Skin epidermis (tissue), 12 donors: ENCODE results near the gene SMARCA2.
A peak's percentile ranks its signal among the peaks of the same experiment; 100 is the strongest.

ENCODE experiments used
- H3K27ac ChIP-seq, 21 experiments: fragments of 200-600 bp; sonication (generic) in 11 of 21; one replicate each; pipeline ENCODE4 v1.5.0; 2020; ENCODE audit warnings: mild to moderate bottlenecking in 3 of 21, inconsistent platforms in 2 of 21, moderate library complexity in 2 of 21
- H3K4me3 ChIP-seq, 7 experiments: fragments of 200-600 bp; sonication (generic) in 2 of 7; one replicate each; pipeline ENCODE4 v1.5.0; 2020; ENCODE audit warnings: inconsistent platforms in 2 of 7, mild to moderate bottlenecking in 2 of 7, moderate library complexity in 1 of 7

The SMARCA2 gene

GRCh38 chr9:2029666-2030170, 14.6 kb downstream of the SMARCA2 start:
- Histone ChIP-seq H3K27ac (peak overlapping the region in 2 of 21 experiments; percentile 3 to 44), H3K4me3 (no peak overlapping the region)

GRCh38 chr9:2032234-2032633, 17.1 kb downstream of the SMARCA2 start:
- Histone ChIP-seq H3K27ac (peak overlapping the region in 1 of 21 experiments; percentile 38), H3K4me3 (no peak overlapping the region)

- Histone ChIP-seq H3K4me3 (no peak overlapping the region), H3K27ac (no peak overlapping the region)
These were observed 21.7 kb downstream of the SMARCA2 start for GRCh38 chr9:2036844-2037243.

GRCh38 chr9:2039294-2040180, 24.4 kb downstream of the SMARCA2 start:
- no peak overlapping the region for H3K27ac ChIP-seq
- no peak overlapping the region for H3K4me3 ChIP-seq

GRCh38 chr9:2040828-2041227, 25.7 kb downstream of the SMARCA2 start:
- H3K27ac ChIP-seq = no peak overlapping the region
- no peak overlapping the region for H3K4me3 ChIP-seq

- H3K4me3 ChIP-seq = no peak overlapping the region
- H3K27ac ChIP-seq = no peak overlapping the region
These were observed 26.6 kb downstream of the SMARCA2 start for GRCh38 chr9:2041736-2042135.

- H3K27ac ChIP-seq = peak overlapping the region in 1 of 21 experiments; percentile 30
- H3K4me3 ChIP-seq = no peak overlapping the region
These were observed 28.1 kb downstream of the SMARCA2 start for GRCh38 chr9:2043243-2043642.

- Histone ChIP-seq H3K4me3 (no peak overlapping the region), H3K27ac (no peak overlapping the region)
These were observed 28.8 kb downstream of the SMARCA2 start for GRCh38 chr9:2043881-2044462.

- Histone ChIP-seq H3K27ac (no peak overlapping the region), H3K4me3 (no peak overlapping the region)
These were observed 32.1 kb downstream of the SMARCA2 start for GRCh38 chr9:2047144-2047671.

GRCh38 chr9:2047916-2048315, 32.8 kb downstream of the SMARCA2 start:
- H3K27ac ChIP-seq = no peak overlapping the region
- H3K4me3 ChIP-seq = no peak overlapping the region

GRCh38 chr9:2050236-2050635, 35.1 kb downstream of the SMARCA2 start:
- Histone ChIP-seq H3K27ac (no peak overlapping the region), H3K4me3 (no peak overlapping the region)

- Histone ChIP-seq H3K4me3 (no peak overlapping the region), H3K27ac (peak overlapping the region in 10 of 21 experiments; percentile 1 to 79 (median 50))
These were observed 39.0 kb downstream of the SMARCA2 start for GRCh38 chr9:2053883-2054845.

- H3K4me3 ChIP-seq = no peak overlapping the region
- H3K27ac ChIP-seq = peak overlapping the region in 5 of 21 experiments; percentile 2 to 79 (median 57)
These were observed 40.1 kb downstream of the SMARCA2 start for GRCh38 chr9:2055203-2055658.

- H3K4me3 ChIP-seq = no peak overlapping the region
- H3K27ac ChIP-seq = peak overlapping the region in 2 of 21 experiments; percentile 0 to 21
These were observed 44.3 kb downstream of the SMARCA2 start for GRCh38 chr9:2059274-2059929.

- no peak overlapping the region for H3K4me3 ChIP-seq
These were observed 45.3 kb downstream of the SMARCA2 start for GRCh38 chr9:2060424-2060823.

GRCh38 chr9:2065704-2066103, 50.6 kb downstream of the SMARCA2 start:
- no peak overlapping the region for H3K27ac ChIP-seq

More at GRCh38 chr9:2060424-2060823, 45.3 kb downstream of the SMARCA2 start:
- H3K27ac ChIP-seq = no peak overlapping the region

GRCh38 chr9:2066312-2067273, 51.4 kb downstream of the SMARCA2 start:
- H3K27ac ChIP-seq = no peak overlapping the region

More at GRCh38 chr9:2065704-2066103, 50.6 kb downstream of the SMARCA2 start:
- H3K4me3 ChIP-seq = no peak overlapping the region

More at GRCh38 chr9:2066312-2067273, 51.4 kb downstream of the SMARCA2 start:
- H3K4me3 ChIP-seq = no peak overlapping the region
